ENCODE data around the gene TBX10. TPM values are rescaled to one million over a fixed set of nuclear protein-coding genes. Genes with fewer than 3 reads are reported as not detected.

The TBX10 gene
- total and polyA plus RNA-seq, 4 donors = 0.12 to 0.43 TPM; not detected in 2

GRCh38 chr11:67610302-67610868, 29.2 kb downstream of the TBX10 start:
- peaks cover 10 to 32% (median 20%) of the 10 kb centered on the region in 4 donors for H3K4me1 ChIP-seq (ENCODE audit: control insufficient read depth in 4 of 4, insufficient read depth in 4 of 4, low read length in 3 of 4)
- peaks cover 7 to 33% (median 16%) of the 10 kb centered on the region in 4 donors for H3K36me3 ChIP-seq (ENCODE audit: control insufficient read depth in 4 of 4, insufficient read depth in 3 of 4, low read depth in 1 of 4, low read length in 3 of 4)

DNA sequence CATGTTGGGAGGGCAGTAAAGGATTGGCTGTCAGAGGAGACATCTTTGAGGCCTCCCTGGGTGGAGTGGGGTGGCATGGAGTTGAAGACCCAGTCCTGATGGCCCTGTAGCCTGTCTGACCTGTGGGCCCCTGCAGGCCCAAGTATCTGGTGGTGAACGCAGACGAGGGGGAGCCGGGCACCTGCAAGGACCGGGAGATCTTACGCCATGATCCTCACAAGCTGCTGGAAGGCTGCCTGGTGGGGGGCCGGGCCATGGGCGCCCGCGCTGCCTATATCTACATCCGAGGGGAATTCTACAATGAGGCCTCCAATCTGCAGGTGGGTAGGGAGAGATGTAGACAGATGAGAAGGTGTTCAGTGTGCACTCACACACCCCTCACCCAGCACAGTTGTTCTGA, 30.2 kb downstream of the TBX10 start:
- DNase-seq (ENCODE audit: low spot score) = no peak
- Histone ChIP-seq H3K27me3 (ENCODE audit: control insufficient read depth in 4 of 4, insufficient read depth in 4 of 4, low read length in 3 of 4) (no peaks in the 10 kb centered on the region), H3K9ac (ENCODE audit: low read depth in 1 of 2, low read length in 2 of 2) (no peak overlapping the region), H3K36me3 (ENCODE audit: control insufficient read depth in 4 of 4, insufficient read depth in 3 of 4, low read depth in 1 of 4, low read length in 3 of 4) (peaks cover 7 to 33% (median 16%) of the 10 kb centered on the region in 4 donors), H3K4me3 (ENCODE audit: low read depth in 1 of 3, low read length in 3 of 3) (no peak overlapping the region), H3K9me3 (ENCODE audit: control insufficient read depth in 4 of 4, low read length in 3 of 4) (no peaks in the 10 kb centered on the region), H3K27ac (ENCODE audit: low read depth in 1 of 2, low read length in 2 of 2) (no peak overlapping the region), H3K4me1 (ENCODE audit: control insufficient read depth in 4 of 4, insufficient read depth in 4 of 4, low read length in 3 of 4) (peaks cover 10 to 30% (median 20%) of the 10 kb centered on the region in 4 donors)
- WGBS = 94% methylated on average over 10 of the region's 10 CpGs
- TF ChIP-seq FOXA2 (IDR thresholded peaks at IDR 0.05) = no peak
- TF ChIP-seq NR2F2 (IDR thresholded peaks at IDR 0.05) = no peak
- no peak for TF ChIP-seq FOXA1 (IDR thresholded peaks at IDR 0.05)
- TF ChIP-seq CTCF (IDR thresholded peaks at IDR 0.05; ENCODE audit: low read depth, low read length, missing input control) = no peak
- no peak for TF ChIP-seq TAF1 (conservative IDR thresholded peaks at IDR 0.05)
- no peak for TF ChIP-seq SP1 (IDR thresholded peaks at IDR 0.05)
- TF ChIP-seq, protein P1, sequence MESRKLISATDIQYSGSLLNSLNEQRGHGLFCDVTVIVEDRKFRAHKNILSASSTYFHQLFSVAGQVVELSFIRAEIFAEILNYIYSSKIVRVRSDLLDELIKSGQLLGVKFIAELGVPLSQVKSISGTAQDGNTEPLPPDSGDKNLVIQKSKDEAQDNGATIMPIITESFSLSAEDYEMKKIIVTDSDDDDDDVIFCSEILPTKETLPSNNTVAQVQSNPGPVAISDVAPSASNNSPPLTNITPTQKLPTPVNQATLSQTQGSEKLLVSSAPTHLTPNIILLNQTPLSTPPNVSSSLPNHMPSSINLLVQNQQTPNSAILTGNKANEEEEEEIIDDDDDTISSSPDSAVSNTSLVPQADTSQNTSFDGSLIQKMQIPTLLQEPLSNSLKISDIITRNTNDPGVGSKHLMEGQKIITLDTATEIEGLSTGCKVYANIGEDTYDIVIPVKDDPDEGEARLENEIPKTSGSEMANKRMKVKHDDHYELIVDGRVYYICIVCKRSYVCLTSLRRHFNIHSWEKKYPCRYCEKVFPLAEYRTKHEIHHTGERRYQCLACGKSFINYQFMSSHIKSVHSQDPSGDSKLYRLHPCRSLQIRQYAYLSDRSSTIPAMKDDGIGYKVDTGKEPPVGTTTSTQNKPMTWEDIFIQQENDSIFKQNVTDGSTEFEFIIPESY (IDR thresholded peaks at IDR 0.05) = no peak
- no peak for TF ChIP-seq REST (IDR thresholded peaks at IDR 0.05)
- TF ChIP-seq, protein P2, sequence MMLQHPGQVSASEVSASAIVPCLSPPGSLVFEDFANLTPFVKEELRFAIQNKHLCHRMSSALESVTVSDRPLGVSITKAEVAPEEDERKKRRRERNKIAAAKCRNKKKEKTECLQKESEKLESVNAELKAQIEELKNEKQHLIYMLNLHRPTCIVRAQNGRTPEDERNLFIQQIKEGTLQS (IDR thresholded peaks at IDR 0.05) = no peak
- TF ChIP-seq HNF4G (IDR thresholded peaks at IDR 0.05) = no peak
- no peak for TF ChIP-seq EGR1 (IDR thresholded peaks at IDR 0.05; ENCODE audit: low read depth in 2 of 2)
- TF ChIP-seq YY1 (IDR thresholded peaks at IDR 0.05) = no peak
- no peak for TF ChIP-seq JUND (IDR thresholded peaks at IDR 0.05)

More at GRCh38 chr11:67610302-67610868, 29.2 kb downstream of the TBX10 start:
- Histone ChIP-seq H3K4me3 (ENCODE audit: low read depth in 1 of 3, low read length in 3 of 3) (no peak overlapping the region), H3K9me3 (ENCODE audit: control insufficient read depth in 4 of 4, low read length in 3 of 4) (no peaks in the 10 kb centered on the region), H3K27me3 (ENCODE audit: control insufficient read depth in 4 of 4, insufficient read depth in 4 of 4, low read length in 3 of 4) (no peaks in the 10 kb centered on the region), H3K9ac (ENCODE audit: low read depth in 1 of 2, low read length in 2 of 2) (no peak overlapping the region), H3K27ac (ENCODE audit: low read depth in 1 of 2, low read length in 2 of 2) (no peak overlapping the region)
- 87% methylated on average over 15 of the region's 15 CpGs for WGBS
- TF ChIP-seq FOXA1 (IDR thresholded peaks at IDR 0.05) (no peak), GABPA (IDR thresholded peaks at IDR 0.05 in 1 of 2, conservative IDR thresholded peaks at IDR 0.05 in 1 of 2) (no peak), YY1 (IDR thresholded peaks at IDR 0.05) (no peak)
- DNase-seq (ENCODE audit: low spot score) = no peak
